NCI-H82 treated with DMSO at 0.1 percent for 48 hours (cell line): ENCODE results near the gene FMO2.

ENCODE experiments used
- DNase-seq: peaks from one replicate; lab custom pipeline; 2025; ENCODE audit not compliant: unreplicated experiment; lab: John Stamatoyannopoulos, UW

The FMO2 gene

GRCh38 chr1:171173069-171173468 is 12.0 kb upstream of the FMO2 start:
- no peak for DNase-seq

GRCh38 chr1:171174560-171175294 is 10.4 kb upstream of the FMO2 start:
- DNase-seq: no peak

DNA sequence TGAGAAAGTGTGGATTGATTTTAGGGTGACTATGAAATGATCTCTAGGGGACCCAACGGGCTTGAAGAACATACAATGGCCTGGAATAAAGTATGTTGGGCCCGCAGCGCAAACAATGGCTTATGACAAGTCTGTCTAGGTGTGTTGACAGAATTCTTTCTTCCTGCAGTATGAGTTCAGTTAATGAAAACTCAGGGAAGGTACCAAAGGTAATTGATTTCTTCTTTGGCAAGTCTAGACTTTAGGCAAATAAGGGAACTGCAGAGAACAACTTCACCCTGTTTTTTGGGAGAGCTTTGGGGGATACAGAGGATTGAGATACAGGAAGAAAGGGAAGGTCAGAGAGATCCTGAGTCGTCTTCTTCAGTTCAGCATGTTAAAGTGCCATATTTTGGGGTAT is 7.8 kb upstream of the FMO2 start:
- DNase-seq: no peak

GRCh38 chr1:171179318-171180227 is 5.5 kb upstream of the FMO2 start:
- peak; percentile 94 for DNase-seq

- DNase-seq: no peak
Measured at GRCh38 chr1:171180670-171181069, 4.4 kb upstream of the FMO2 start.

GRCh38 chr1:171188388-171189266 is 3.5 kb downstream of the FMO2 start:
- DNase-seq: no peak

- DNase-seq: no peak
Measured at GRCh38 chr1:171191992-171192391, 6.9 kb downstream of the FMO2 start.

DNA sequence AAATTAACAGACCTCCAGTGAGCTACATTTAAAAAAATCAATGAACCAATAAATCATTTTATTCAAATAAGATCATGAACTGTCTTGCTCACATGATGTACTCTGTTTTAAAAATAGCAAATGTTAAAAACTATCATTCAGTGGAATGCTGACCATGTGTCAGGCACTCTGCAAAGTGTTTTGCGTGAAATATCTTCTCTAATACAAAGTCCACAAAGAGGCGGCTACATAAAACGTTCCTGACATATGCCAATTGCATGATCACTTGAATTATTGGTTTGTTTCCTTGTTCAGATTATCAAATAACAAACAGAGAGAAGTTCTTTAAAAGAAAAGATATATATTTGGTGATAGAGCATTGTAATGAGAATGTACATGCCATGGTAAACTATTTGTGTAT is 10.7 kb downstream of the FMO2 start:
- DNase-seq: no peak

DNA sequence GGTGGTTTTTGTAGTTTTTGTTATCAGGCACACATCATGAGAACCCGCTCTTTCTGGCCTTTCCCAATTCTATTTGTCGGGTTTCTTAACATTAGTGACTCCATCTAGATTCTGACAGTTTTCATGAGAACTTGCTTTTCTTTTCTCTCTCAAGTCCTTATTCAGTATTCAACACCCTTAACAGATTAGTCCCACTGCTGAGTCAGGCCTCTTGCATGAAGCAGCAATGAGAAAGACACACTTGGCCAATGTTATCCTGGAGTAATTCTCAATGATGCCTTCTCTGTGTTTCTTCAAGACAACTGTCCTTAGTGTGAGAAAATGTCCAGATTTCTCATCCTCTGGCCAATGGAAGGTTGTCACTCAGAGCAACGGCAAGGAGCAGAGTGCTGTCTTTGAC is 11.3 kb downstream of the FMO2 start:
- no peak for DNase-seq

GRCh38 chr1:171198081-171198480 is 13.0 kb downstream of the FMO2 start:
- no peak for DNase-seq

DNA sequence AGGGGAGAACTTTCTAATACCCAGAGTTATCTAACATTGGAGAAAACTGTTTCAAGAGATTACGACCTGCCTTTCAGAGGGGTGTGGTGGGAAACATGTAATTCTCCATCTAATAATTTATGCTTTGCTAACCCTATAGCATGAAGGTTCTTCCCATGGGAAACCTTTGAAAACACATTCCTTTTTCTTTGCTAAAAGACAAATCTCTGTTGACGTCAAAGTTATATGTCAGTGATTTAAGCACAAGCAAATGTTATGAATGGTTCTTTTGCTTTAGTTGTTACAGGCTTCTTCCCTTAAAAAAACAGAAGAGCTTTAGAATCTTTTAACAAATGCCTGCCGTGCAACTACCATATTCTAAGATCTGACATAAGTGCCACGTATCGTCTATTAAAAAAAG is 19.2 kb downstream of the FMO2 start:
- DNase-seq: no peak

GRCh38 chr1:171206204-171206977 is 21.3 kb downstream of the FMO2 start:
- DNase-seq: no peak

- no peak for DNase-seq
Measured at GRCh38 chr1:171206978-171207355, 21.9 kb downstream of the FMO2 start.

DNA sequence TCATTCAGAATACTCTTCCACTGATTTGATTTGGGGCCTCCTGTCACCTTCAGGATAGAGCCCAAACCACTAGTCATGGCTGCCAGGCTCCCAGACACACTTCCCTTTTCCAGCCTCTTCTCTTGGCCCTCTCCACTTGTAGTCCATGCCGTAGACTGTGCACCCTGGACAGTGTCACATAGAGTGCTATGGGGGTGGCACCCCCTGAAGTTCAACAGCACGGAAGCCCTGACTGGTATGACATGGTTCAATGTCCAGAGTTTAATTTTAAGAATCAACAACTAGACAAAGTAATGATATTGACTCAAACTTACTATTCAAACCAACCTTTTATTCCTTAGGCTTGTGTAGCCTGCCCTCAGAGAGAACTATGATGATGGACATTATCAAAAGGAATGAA is 22.3 kb downstream of the FMO2 start:
- no peak for DNase-seq

- no peak for DNase-seq
Measured at GRCh38 chr1:171210355-171210754, 25.3 kb downstream of the FMO2 start.

GRCh38 chr1:171212607-171213351 is 27.7 kb downstream of the FMO2 start:
- DNase-seq: peak; percentile 88

- DNase-seq: no peak
Measured at GRCh38 chr1:171213559-171214454, 28.7 kb downstream of the FMO2 start.

DNA sequence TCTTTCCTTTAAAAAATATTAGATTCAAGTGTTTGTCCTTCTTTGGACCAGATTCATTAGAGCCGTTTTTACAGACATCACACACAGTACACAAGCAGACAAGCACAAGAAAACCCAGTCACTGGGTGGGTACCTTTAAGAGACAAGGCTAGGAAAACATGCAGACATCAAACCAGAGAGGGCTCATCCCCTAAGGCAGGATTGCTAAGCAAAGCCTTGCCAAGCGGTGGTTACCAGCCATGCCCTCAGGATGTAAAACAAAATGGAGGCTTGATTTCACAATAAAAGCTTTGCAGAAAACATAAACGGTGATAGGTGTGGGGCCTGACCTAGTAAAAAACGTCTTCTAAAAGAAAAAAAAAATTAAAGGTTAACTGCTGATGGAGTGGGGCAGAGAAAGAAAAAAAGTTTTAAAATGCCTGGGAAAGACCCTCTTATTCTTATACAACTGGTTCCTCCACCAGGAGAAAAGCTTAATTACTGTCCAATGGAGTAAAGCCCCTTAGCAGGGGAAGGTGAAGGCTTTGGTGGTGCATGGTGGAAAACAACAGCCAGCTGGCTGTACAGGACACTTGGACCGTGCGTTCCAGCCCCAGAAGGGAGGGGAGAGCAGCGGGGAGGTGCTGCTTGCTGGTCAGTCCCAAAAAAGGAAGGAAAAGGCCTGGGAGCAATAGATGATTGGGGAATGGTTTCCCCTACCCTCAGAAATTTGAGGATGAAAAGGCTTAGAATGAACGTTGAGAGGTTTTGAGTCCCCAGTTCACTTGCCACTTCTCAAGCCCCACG is 32.8 kb downstream of the FMO2 start:
- no peak for DNase-seq
